AG09309 (cell line): ENCODE results near the gene SESN2.

Experiments used
- DNase-seq: peaks from one replicate; pipeline ENCODE4 v3.0.0-alpha.2; 2010; ENCODE audit warnings: low read depth
- H3K4me3 ChIP-seq: 2 replicates; pipeline ENCODE4 v1.5.1; 2011; ENCODE audit warnings: mild to moderate bottlenecking, low read depth, low read length, moderate library complexity; ENCODE audit not compliant: control insufficient read depth
- CTCF ChIP-seq: IDR thresholded peaks from 2 replicates; pipeline ENCODE4 v1.5.1; 2011; ENCODE audit warnings: mild to moderate bottlenecking, low read depth, low read length, inconsistent platforms; ENCODE audit not compliant: insufficient read depth, control insufficient read depth; ENCODE audit errors: missing control alignments

The SESN2 gene

GRCh38 chr1:28233264-28233606 is 26.1 kb upstream of the SESN2 start:
- no peak for DNase-seq
- no peak for TF ChIP-seq CTCF
- no peak overlapping the region for H3K4me3 ChIP-seq

- DNase-seq: peak; percentile 91
- H3K4me3 ChIP-seq: peak within 1 kb of the TSS; percentile 90
- TF ChIP-seq CTCF: no peak
These were observed 23.3 kb upstream of the SESN2 start, which contains the start of gene ATP5IF1 for GRCh38 chr1:28235755-28236655. TSS of gene ATP5IF1 (plus strand) at chr1:28236124. CDS start at chr1:28236184, 60 bp downstream.

- no peak for TF ChIP-seq CTCF
- no peak for DNase-seq
- H3K4me3 ChIP-seq: peak overlapping the region; percentile 90
These were observed 22.5 kb upstream of the SESN2 start for GRCh38 chr1:28236656-28237322.

- no peak for TF ChIP-seq CTCF
- DNase-seq: no peak
- H3K4me3 ChIP-seq: no peak overlapping the region
These were observed 20.3 kb upstream of the SESN2 start for GRCh38 chr1:28239004-28239403.

- TF ChIP-seq CTCF: no peak
- DNase-seq: no peak
These were observed 19.3 kb upstream of the SESN2 start for GRCh38 chr1:28240024-28240423.

GRCh38 chr1:28241638-28242241 is 17.6 kb upstream of the SESN2 start:
- DNase-seq: no peak
- no peak for TF ChIP-seq CTCF
- no peak overlapping the region for H3K4me3 ChIP-seq

More at GRCh38 chr1:28240024-28240423, 19.3 kb upstream of the SESN2 start:
- no peak overlapping the region for H3K4me3 ChIP-seq
